Measurements from ENCODE around the gene UBE3C. TPM values are rescaled to one million over a fixed set of nuclear protein-coding genes. Genes with fewer than 3 reads are reported as not detected.

Gene UBE3C
- total RNA-seq, 1 experiment from 2014 or later = 87.6 TPM

DNA sequence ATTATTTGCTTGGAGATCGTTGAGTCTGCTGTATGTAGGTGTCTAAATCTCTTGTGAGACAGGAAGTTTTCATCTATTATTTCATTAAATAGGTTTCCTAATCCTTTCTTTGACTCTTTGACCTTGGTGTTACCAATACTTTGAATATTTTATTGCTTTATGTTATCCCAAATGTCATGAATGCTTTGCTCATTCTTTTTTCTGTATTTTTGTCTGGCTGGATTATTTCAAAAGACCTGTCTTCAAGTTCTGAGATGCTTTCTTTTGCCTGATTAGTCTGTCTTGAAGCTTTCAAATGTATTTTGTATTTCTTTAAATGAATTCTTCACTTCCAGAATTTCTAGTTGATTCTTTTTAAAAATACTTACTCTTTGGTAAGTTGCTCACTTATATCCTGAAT, 27.3 kb downstream of the UBE3C start:
- no peaks in the 10 kb centered on the region for H3K4me1 ChIP-seq (ENCODE audit: control insufficient read depth, insufficient read depth, low read length)
- H3K9me3 ChIP-seq (ENCODE audit: control insufficient read depth, insufficient read depth, low read depth, low read length) = no peaks in the 10 kb centered on the region
- no peak for TF ChIP-seq TCF7L2 (IDR thresholded peaks at IDR 0.05; ENCODE audit: low read depth, low read length)
- TF ChIP-seq POLR2AphosphoS5 (IDR thresholded peaks at IDR 0.05; ENCODE audit: low read depth, low read length) = no peak
- TF ChIP-seq, protein P1, sequence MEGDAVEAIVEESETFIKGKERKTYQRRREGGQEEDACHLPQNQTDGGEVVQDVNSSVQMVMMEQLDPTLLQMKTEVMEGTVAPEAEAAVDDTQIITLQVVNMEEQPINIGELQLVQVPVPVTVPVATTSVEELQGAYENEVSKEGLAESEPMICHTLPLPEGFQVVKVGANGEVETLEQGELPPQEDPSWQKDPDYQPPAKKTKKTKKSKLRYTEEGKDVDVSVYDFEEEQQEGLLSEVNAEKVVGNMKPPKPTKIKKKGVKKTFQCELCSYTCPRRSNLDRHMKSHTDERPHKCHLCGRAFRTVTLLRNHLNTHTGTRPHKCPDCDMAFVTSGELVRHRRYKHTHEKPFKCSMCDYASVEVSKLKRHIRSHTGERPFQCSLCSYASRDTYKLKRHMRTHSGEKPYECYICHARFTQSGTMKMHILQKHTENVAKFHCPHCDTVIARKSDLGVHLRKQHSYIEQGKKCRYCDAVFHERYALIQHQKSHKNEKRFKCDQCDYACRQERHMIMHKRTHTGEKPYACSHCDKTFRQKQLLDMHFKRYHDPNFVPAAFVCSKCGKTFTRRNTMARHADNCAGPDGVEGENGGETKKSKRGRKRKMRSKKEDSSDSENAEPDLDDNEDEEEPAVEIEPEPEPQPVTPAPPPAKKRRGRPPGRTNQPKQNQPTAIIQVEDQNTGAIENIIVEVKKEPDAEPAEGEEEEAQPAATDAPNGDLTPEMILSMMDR (IDR thresholded peaks at IDR 0.05) = no peak
- no peak for TF ChIP-seq SIN3A (IDR thresholded peaks at IDR 0.05; ENCODE audit: borderline replicate concordance, insufficient read depth, low read depth, low read length)
- TF ChIP-seq, protein P2, sequence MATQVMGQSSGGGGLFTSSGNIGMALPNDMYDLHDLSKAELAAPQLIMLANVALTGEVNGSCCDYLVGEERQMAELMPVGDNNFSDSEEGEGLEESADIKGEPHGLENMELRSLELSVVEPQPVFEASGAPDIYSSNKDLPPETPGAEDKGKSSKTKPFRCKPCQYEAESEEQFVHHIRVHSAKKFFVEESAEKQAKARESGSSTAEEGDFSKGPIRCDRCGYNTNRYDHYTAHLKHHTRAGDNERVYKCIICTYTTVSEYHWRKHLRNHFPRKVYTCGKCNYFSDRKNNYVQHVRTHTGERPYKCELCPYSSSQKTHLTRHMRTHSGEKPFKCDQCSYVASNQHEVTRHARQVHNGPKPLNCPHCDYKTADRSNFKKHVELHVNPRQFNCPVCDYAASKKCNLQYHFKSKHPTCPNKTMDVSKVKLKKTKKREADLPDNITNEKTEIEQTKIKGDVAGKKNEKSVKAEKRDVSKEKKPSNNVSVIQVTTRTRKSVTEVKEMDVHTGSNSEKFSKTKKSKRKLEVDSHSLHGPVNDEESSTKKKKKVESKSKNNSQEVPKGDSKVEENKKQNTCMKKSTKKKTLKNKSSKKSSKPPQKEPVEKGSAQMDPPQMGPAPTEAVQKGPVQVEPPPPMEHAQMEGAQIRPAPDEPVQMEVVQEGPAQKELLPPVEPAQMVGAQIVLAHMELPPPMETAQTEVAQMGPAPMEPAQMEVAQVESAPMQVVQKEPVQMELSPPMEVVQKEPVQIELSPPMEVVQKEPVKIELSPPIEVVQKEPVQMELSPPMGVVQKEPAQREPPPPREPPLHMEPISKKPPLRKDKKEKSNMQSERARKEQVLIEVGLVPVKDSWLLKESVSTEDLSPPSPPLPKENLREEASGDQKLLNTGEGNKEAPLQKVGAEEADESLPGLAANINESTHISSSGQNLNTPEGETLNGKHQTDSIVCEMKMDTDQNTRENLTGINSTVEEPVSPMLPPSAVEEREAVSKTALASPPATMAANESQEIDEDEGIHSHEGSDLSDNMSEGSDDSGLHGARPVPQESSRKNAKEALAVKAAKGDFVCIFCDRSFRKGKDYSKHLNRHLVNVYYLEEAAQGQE (IDR thresholded peaks at IDR 0.05; ENCODE audit: insufficient read depth in 1 of 2, low read depth in 2 of 2, low read length in 1 of 2) = no peak
- H3K36me3 ChIP-seq (ENCODE audit: control insufficient read depth, insufficient read depth, low read length) = no peaks in the 10 kb centered on the region
- DNase-seq (ENCODE audit: low read depth, low spot score) (no peak), ATAC-seq (no peak)
- H3K27ac ChIP-seq (ENCODE audit: low read length) = no peak overlapping the region
- intact Hi-C loops (cut with micrococcal nuclease; ENCODE audit: unreplicated experiment) (no loop called here), in situ Hi-C loops (cut with HindIII; ENCODE audit: low pct_unique_long_range_greater_than_20kb, low sequenced_read_pairs) (no loop called here)
- CTCF ChIA-PET = interaction anchor here (0.6 kb wide), 1 partner anchor 1785 kb away, joined by 8 read pairs; no protein-coding TSS in a partner anchor
- H3K4me3 ChIP-seq (ENCODE audit: low read depth in 2 of 2, low read length in 2 of 2) = no peak overlapping the region
- no peaks in the 10 kb centered on the region for H3K27me3 ChIP-seq (ENCODE audit: control insufficient read depth, insufficient read depth, low read length)
- TSS peak; percentile 47 for BruUV-seq (replicated peaks)
- POLR2A ChIA-PET = no interaction called here

DNA sequence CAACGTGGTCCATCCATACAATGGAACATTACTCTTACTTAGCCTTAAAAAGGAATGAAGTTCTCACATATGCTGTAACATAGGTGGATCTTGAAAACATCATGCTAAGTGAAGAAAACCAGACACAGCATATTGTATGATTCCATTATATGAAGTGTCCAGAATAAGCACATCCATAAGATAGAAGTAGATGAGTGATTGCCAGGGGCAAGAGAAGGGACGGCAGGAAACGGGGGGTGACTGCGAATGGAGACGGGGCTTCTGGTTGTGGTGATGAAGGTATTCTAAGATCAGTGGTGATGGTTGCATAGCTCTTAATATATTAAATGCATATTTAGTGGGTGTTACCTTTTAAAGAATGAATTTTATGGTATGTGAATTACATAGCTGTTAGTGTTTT, 29.8 kb downstream of the UBE3C start:
- H3K4me3 ChIP-seq (ENCODE audit: low read depth in 2 of 2, low read length in 2 of 2) = no peak overlapping the region
- DNase-seq (ENCODE audit: low read depth, low spot score) (no peak), ATAC-seq (no peak)
- ChIA-PET CTCF (no interaction called here), POLR2A (no interaction called here)
- no peak overlapping the region for H3K27ac ChIP-seq (ENCODE audit: low read length)
- 0 out of 2 replicates have a peak, but pooled peaks cover 2% of the 10 kb centered on the region for H3K36me3 ChIP-seq (ENCODE audit: control insufficient read depth, insufficient read depth, low read length)
- H3K4me1 ChIP-seq (ENCODE audit: control insufficient read depth, insufficient read depth, low read length) = no peaks in the 10 kb centered on the region
- intact Hi-C loops (cut with micrococcal nuclease; ENCODE audit: unreplicated experiment) (no loop called here), in situ Hi-C loops (cut with HindIII; ENCODE audit: low pct_unique_long_range_greater_than_20kb, low sequenced_read_pairs) (no loop called here)
- no TSS peak for BruUV-seq (replicated peaks)
- no peaks in the 10 kb centered on the region for H3K27me3 ChIP-seq (ENCODE audit: control insufficient read depth, insufficient read depth, low read length)
- no peaks in the 10 kb centered on the region for H3K9me3 ChIP-seq (ENCODE audit: control insufficient read depth, insufficient read depth, low read depth, low read length)
- TF ChIP-seq POLR2AphosphoS5 (IDR thresholded peaks at IDR 0.05; ENCODE audit: low read depth, low read length) (no peak), TCF7L2 (IDR thresholded peaks at IDR 0.05; ENCODE audit: low read depth, low read length) (no peak), SIN3A (IDR thresholded peaks at IDR 0.05; ENCODE audit: borderline replicate concordance, insufficient read depth, low read depth, low read length) (no peak)
- TF ChIP-seq, protein P1 (IDR thresholded peaks at IDR 0.05) = no peak
- TF ChIP-seq, protein P2 (IDR thresholded peaks at IDR 0.05; ENCODE audit: insufficient read depth in 1 of 2, low read depth in 2 of 2, low read length in 1 of 2) = no peak

Measured in Panc1 (cell line).